ENCODE results near the gene SYCP2.

DNA sequence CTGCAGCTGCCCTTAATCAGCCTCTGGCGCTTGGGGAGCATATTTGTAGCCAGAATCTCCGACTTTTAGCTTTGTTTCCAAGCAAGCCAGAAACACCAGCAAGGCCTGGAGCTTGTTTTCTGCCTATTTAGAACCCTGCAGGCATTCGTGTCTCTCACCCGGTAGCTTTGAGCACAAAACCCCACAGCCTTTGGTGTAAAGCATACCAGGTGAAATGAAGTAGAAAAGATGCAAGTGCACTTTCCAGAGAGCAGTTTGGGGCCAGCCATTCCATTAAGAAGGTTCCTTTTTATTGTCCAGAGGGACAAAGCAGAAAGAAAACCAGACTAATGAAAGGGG lies 7.5 kb upstream of the SYCP2 start:
- TF ChIP-seq EZH2 (IDR thresholded peaks at IDR 0.05; ENCODE audit: insufficient read depth, poor library complexity, severe bottlenecking) (no peak), EZH2phosphoT487 (IDR thresholded peaks at IDR 0.05; ENCODE audit: insufficient read depth, low read depth) (no peak)
